Fibroblast of lung (primary cell): ENCODE data around the gene OR2AE1. TPM values are rescaled to one million over a fixed set of nuclear protein-coding genes. Genes with fewer than 3 reads are reported as not detected.

Source experiments
- DNase-seq, 2 donors: peaks; one replicate each; pipeline versions ENCODE4 v3.0.0 to v3.0.0-alpha.2; 2010; ENCODE audit warnings: low read depth in 2 of 2
- H2AFZ ChIP-seq: 2 replicates; pipeline ENCODE4 v1.5.1; 2012; ENCODE audit warnings: low read length, control low read depth, inconsistent platforms
- H3K27ac ChIP-seq: 2 replicates; pipeline ENCODE4 v1.5.1; 2011; ENCODE audit warnings: low read length, control low read depth; ENCODE audit not compliant: insufficient read depth
- H3K27me3 ChIP-seq: 2 replicates; pipeline ENCODE4 v1.5.1; 2011; ENCODE audit warnings: mild to moderate bottlenecking, low read length; ENCODE audit not compliant: control insufficient read depth, insufficient read depth
- H3K36me3 ChIP-seq: 2 replicates; pipeline ENCODE4 v1.5.1; 2011; ENCODE audit warnings: low read length; ENCODE audit not compliant: control insufficient read depth, insufficient read depth
- H3K4me1 ChIP-seq: 2 replicates; pipeline ENCODE4 v1.5.1; 2011; ENCODE audit warnings: low read length; ENCODE audit not compliant: control insufficient read depth, insufficient read depth; ENCODE audit errors: extremely low read depth
- H3K4me2 ChIP-seq: 2 replicates; pipeline ENCODE4 v1.5.1; 2011; ENCODE audit warnings: low read length, control low read depth; ENCODE audit not compliant: insufficient read depth; ENCODE audit errors: extremely low read depth
- H3K4me3 ChIP-seq, 4 experiments: fragments of 200-600 bp in 1 of 4; sonication (generic) in 1 of 4; replicated peaks in 1 of 4; 2 replicates each; pipeline ENCODE4 v1.5.1; 2011 to 2016; ENCODE audit warnings: low read length in 4 of 4, low read depth in 3 of 4, mild to moderate bottlenecking in 3 of 4, control low read depth in 2 of 4, inconsistent platforms in 1 of 4, mixed read lengths in 1 of 4; ENCODE audit not compliant: insufficient read depth in 1 of 4; ENCODE audit errors: control extremely low read depth in 1 of 4
- H3K79me2 ChIP-seq: 2 replicates; pipeline ENCODE4 v1.5.1; 2012; ENCODE audit warnings: mild to moderate bottlenecking, low read length, inconsistent platforms; ENCODE audit not compliant: control insufficient read depth, insufficient read depth
- H3K9ac ChIP-seq: 2 replicates; pipeline ENCODE4 v1.5.1; 2011; ENCODE audit warnings: mild to moderate bottlenecking, low read length, control low read depth; ENCODE audit not compliant: insufficient read depth
- H3K9me3 ChIP-seq: 2 replicates; pipeline ENCODE4 v1.5.1; 2012; ENCODE audit warnings: low read depth, low read length; ENCODE audit not compliant: control insufficient read depth, insufficient read depth
- H4K20me1 ChIP-seq: 2 replicates; pipeline ENCODE4 v1.5.1; 2011; ENCODE audit warnings: low read length; ENCODE audit not compliant: control insufficient read depth, insufficient read depth; ENCODE audit errors: extremely low read depth
- CTCF ChIP-seq, 2 donors: IDR thresholded peaks in 1 of 2; conservative IDR thresholded peaks in 1 of 2; 1 replicate in 1 of 2; 2 replicates in 1 of 2; pipeline ENCODE4 v1.5.1; 2011 to 2012; ENCODE audit warnings: low read length in 2 of 2, control low read depth in 1 of 2, inconsistent platforms in 1 of 2, low read depth in 1 of 2, mild to moderate bottlenecking in 1 of 2
- EZH2 ChIP-seq: IDR thresholded peaks from 2 replicates; pipeline ENCODE4 v1.5.1; 2012; ENCODE audit warnings: low read length, control low read depth, mild to moderate bottlenecking; ENCODE audit errors: missing control alignments
- polyA plus RNA-seq, 2 donors: library from polyadenylated mRNA; depleted of rRNA in 1 of 2; stranded (reverse) in 1 of 2; unstranded in 1 of 2; fragments of >200 nt; gene quantifications; 2 replicates each; pipeline ENCODE4 v1.2.1, GENCODE V29; 2011 to 2012; ENCODE audit warnings: missing spikeins in 1 of 2
- total RNA-seq: library from RNA; depleted of rRNA; stranded (reverse); fragments of >200 nt; gene quantifications from 2 replicates; pipeline ENCODE4 v1.2.1, GENCODE V29; 2014

Gene OR2AE1
- total and polyA plus RNA-seq, 2 donors (not counting 1 experiment from before 2014, with no cell fraction given), result 0.10 to 0.17 TPM

GRCh38 chr7:99920149-99920548 is 43.3 kb upstream of the OR2AE1 start:
- Histone ChIP-seq H2AFZ (no peak overlapping the region), H3K27ac (no peak overlapping the region), H3K4me3 (peak overlapping the region; percentile 67 to 98 (median 82)), H3K36me3 (no peaks in the 10 kb centered on the region), H3K9ac (no peak overlapping the region), H3K27me3 (no peaks in the 10 kb centered on the region), H4K20me1 (peaks cover 5% of the 10 kb centered on the region), H3K4me1 (peaks cover 4% of the 10 kb centered on the region), H3K79me2 (peaks cover 41% of the 10 kb centered on the region), H3K9me3 (no peaks in the 10 kb centered on the region), H3K4me2 (peak overlapping the region; percentile 78)
- TF ChIP-seq CTCF (conservative IDR thresholded peaks at IDR 0.05 in 1 of 2, IDR thresholded peaks at IDR 0.05 in 1 of 2; ENCODE audit: low read depth in 1 of 2, low read length in 2 of 2) (no peak), EZH2 (no peak)
- peak in 1 of 2 donors; percentile 7 for DNase-seq

- H4K20me1 ChIP-seq, result peaks cover 5% of the 10 kb centered on the region
These were observed 42.9 kb upstream of the OR2AE1 start for GRCh38 chr7:99919814-99920112.

More at GRCh38 chr7:99919814-99920112, 42.9 kb upstream of the OR2AE1 start:
- peaks cover 44% of the 10 kb centered on the region for H3K79me2 ChIP-seq
- DNase-seq, result no peak
- peaks cover 4% of the 10 kb centered on the region for H3K4me1 ChIP-seq
- peak overlapping the region; percentile 89 for H3K27ac ChIP-seq
- no peaks in the 10 kb centered on the region for H3K27me3 ChIP-seq
- H3K4me3 ChIP-seq, result peak overlapping the region; percentile 67 to 98 (median 82)
- no peak for TF ChIP-seq EZH2
- TF ChIP-seq CTCF (conservative IDR thresholded peaks at IDR 0.05 in 1 of 2, IDR thresholded peaks at IDR 0.05 in 1 of 2; ENCODE audit: low read depth in 1 of 2, low read length in 2 of 2), result no peak
- peak overlapping the region; percentile 78 for H3K4me2 ChIP-seq
- H3K9ac ChIP-seq, result peak overlapping the region; percentile 91
- peak overlapping the region; percentile 95 for H2AFZ ChIP-seq
- no peaks in the 10 kb centered on the region for H3K9me3 ChIP-seq
- no peaks in the 10 kb centered on the region for H3K36me3 ChIP-seq
